ENCODE results near the gene ZNF235. TPM values are rescaled to one million over a fixed set of nuclear protein-coding genes. Genes with fewer than 3 reads are reported as not detected.
"Not testable (repeated sequence)": the region's sequence is repeated elsewhere in the genome, so short reads cannot be mapped to it uniquely, and the experiment has no call there.

Gene ZNF235
- 7.6 TPM for polyA plus RNA-seq (ENCODE audit: insufficient read length)

GRCh38 chr19:44304659-44305193, at the start of gene ZNF235:
Gene ZNF235, minus strand, starts transcription at chr19:44305025. Its CDS starts 1,621 bp downstream, at chr19:44303404.
- DNase-seq = peak; percentile 94

- DNase-seq = no peak
Measured at GRCh38 chr19:44346556-44346955, 41.7 kb upstream of the ZNF235 start.

- DNase-seq = no peak
Measured at GRCh38 chr19:44345959-44346358, 41.1 kb upstream of the ZNF235 start.

- no peak for DNase-seq
Measured at GRCh38 chr19:44344255-44344654, 39.4 kb upstream of the ZNF235 start.

GRCh38 chr19:44341794-44342193, 37.0 kb upstream of the ZNF235 start:
- DNase-seq = no peak

GRCh38 chr19:44334639-44335038, 29.8 kb upstream of the ZNF235 start:
- not testable (repeated sequence) for DNase-seq

- DNase-seq = no peak
Measured at GRCh38 chr19:44332145-44332544, 27.3 kb upstream of the ZNF235 start.

GRCh38 chr19:44315883-44316282, 11.1 kb upstream of the ZNF235 start:
- DNase-seq = no peak

GRCh38 chr19:44313231-44313630, 8.4 kb upstream of the ZNF235 start:
- no peak for DNase-seq

GRCh38 chr19:44308011-44308410, 3.2 kb upstream of the ZNF235 start:
- DNase-seq = no peak

- DNase-seq = no peak
Measured at GRCh38 chr19:44306283-44306682, 1.5 kb upstream of the ZNF235 start.

GRCh38 chr19:44305457-44305856, 632 bp upstream of the ZNF235 start:
- DNase-seq = no peak

GRCh38 chr19:44303976-44304568, 753 bp downstream of the ZNF235 start:
- peak; percentile 21 for DNase-seq

GRCh38 chr19:44303320-44303719, 1.5 kb downstream of the ZNF235 start:
- DNase-seq = no peak

GRCh38 chr19:44284968-44285367, 19.9 kb downstream of the ZNF235 start:
- DNase-seq = no peak

GRCh38 chr19:44282846-44283245, 22.0 kb downstream of the ZNF235 start:
- no peak for DNase-seq

GRCh38 chr19:44280916-44281315, 23.9 kb downstream of the ZNF235 start:
- no peak for DNase-seq

GRCh38 chr19:44278181-44278690, 26.6 kb downstream of the ZNF235 start:
- DNase-seq = no peak

GRCh38 chr19:44277331-44277730, 27.5 kb downstream of the ZNF235 start:
- no peak for DNase-seq

GRCh38 chr19:44260695-44261446, 44.0 kb downstream of the ZNF235 start:
- no peak for DNase-seq

- no peak for DNase-seq
Measured at GRCh38 chr19:44260343-44260681, 44.5 kb downstream of the ZNF235 start.

- no peak for DNase-seq
Measured at GRCh38 chr19:44258835-44259413, 45.9 kb downstream of the ZNF235 start.

- DNase-seq = no peak
Measured at GRCh38 chr19:44258136-44258535, 46.7 kb downstream of the ZNF235 start.

All from hindlimb muscle (tissue), 1 donor.